DLD1 (cell line): ENCODE measurements around the gene PRLH.

ENCODE experiments used
- in situ Hi-C: cut with HindIII; loops from 2 replicates; pipeline ENCODE4 v1.10.0; 2017; ENCODE audit warnings: low sequenced_read_pairs

PRLH gene

DNA sequence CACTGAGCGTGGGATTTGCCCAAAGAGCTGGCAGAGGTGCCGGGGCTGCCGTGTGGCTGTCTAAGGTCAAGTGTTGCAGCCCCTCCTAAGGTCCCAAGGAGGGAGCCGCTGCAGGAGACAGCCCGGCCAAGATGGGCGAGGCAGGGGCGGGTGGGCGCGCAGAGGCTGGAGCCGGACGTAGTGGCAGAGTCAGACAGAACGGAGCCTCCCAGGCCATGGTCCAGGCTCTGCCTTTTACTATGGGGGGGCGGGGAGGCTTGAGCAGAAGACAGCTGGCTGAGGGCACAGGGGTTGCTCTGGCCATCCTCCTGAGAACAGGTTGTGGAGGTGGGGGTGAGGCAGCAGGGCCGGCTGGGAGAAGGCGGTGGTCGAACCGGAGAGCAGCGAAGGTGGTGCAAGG is 27.5 kb upstream of the PRLH start:
- in situ Hi-C loops, result no loop called here

DNA sequence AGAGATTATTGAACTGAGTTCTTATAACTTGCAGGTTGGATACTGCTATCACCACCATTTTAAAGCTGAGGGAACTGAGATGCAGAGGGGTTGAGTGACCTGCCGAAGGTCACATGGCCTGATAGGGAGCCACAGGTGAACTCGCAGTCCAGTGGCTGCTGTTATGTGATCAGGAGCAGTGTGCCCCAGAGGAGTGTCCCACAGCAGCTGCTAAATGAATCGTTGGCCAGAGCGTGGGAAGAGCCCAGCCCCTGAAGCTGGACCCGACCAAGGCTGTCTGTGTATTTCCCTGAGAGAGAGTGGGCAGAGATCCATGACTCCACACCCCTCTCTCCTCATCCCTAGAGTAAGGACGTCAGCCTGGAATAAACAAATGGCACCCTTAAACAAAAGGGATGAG is 26.7 kb upstream of the PRLH start:
- in situ Hi-C loops, result no loop called here

DNA sequence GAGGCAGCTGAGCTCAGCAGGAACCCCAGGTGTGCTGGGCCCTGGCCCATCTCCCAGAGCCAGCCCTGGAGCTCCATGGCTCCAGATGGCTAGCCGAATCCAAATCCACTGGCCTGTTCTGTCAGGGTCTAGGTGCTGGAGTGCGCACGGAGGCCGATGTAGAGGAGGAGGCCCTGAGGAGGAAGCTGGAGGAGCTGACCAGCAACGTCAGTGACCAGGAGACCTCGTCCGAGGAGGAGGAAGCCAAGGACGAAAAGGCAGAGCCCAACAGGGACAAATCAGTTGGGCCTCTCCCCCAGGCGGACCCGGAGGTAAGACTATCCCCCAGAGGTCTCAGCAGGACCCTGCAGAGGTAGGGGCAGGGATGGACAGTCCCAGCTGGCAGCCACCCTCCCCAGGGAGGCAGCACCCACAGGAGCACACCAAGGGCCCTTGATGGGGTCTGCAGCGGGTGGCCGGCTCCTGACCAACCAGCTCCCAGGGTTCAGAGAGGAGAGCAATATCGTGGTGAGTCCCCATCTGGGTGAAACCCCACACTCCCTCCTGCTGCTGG is 26.1 kb upstream of the PRLH start:
- in situ Hi-C loops, result no loop called here

DNA sequence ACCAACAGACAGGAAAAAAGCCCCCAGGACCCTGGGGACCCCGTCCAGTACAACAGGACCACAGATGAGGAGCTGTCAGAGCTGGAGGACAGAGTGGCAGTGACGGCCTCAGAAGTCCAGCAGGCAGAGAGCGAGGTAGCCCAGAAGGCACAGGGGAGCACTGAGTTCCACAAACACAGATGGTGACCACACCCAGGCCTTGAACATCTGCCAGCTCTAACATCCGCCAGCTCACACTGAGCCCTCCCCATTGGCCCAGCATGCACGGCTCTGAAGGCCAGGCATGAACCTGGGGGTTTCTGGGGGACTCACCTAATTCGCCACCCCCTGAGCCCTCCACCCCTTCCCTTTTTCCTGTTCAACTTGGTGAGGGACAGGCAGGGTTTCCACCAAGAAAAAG is 25.6 kb upstream of the PRLH start:
- in situ Hi-C loops, result no loop called here

DNA sequence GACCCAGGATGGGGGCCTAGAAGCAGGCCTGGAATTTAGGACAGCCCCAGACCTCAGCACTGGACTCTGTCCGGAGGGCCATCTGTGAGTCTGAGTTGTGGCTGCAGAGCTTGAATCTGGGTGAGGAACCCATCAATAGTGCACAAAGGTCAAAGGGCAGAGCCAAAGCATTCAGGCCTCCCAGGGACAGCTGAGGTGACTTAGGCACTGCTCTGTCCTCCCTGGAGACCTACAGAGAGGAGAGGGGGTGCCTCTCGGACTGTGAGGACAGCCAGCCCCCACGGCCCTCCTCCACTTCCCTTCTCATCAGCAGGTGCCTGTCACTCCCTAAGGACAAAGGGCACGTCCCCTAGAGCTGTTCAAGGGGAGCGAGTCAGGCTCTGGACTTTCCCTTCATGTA is 25.1 kb upstream of the PRLH start:
- in situ Hi-C loops, result no loop called here

DNA sequence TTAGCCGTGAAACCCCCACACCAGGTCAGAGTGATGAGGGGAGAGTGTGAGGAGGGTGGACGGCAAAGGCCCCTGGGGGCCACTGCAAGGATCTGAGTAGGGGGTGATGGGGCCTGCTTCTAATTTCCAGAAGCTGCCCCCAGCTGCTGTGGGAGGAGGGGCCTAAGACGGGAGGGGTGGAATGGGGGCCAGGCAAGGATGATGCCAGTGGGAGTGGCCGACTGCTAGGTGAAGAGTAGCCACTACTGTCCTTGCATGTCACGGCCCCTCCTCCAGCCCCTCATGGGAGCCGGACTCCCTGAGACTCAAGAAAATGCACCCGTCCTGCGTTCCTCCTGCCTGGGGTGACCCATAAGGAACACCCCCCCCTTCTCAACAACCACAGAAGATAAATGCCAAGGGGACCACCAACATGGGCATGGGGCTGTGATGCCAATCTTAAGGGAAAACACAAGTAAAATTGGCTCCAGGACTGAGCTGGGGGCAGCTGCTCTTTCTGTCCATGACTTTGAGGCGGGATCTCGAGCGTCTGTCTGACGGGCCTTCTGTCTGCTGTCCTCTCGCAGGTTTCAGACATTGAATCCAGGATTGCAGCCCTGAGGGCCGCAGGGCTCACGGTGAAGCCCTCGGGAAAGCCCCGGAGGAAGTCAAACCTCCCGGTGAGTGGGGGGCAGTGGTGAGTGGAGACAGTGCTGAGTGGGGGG is 24.2 kb upstream of the PRLH start:
- in situ Hi-C loops, result no loop called here

DNA sequence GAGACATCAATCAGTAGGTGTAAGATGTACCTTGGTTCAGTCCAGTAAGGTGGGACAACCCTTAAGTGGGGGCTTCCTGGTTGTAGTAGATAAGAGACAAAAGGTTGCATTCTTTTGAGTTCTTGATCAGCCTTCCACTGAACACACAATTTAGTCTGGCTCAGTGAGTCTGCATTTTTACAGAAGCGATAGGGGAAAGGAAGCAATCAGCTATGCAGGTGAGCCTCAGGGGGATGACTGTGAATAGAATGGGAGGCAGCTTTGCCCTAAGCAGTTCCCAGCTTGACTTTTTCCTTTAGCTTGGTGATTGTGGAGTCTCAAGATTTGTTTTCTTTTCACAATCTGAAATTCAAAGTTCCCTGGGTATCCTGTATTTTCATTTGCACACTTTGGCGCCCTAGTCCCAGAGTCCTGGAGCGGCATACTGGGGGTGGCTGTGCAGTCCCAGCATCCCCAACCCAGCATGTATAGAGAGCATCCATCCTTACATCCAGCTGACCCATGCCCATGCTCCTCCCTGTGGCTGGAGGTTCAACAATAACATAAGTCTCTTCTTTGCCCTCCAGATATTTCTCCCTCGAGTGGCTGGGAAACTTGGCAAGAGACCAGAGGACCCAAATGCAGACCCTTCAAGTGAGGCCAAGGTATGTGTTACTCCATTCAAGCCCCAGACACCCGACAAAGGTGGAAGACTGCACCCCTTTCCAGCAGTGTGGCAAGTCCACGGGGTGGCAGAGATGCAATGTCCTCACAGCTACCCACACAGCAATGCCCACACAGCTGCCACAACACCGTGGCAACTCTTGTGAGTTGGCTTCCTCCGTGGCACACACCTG is 20.1 kb upstream of the PRLH start:
- in situ Hi-C loops, result no loop called here

DNA sequence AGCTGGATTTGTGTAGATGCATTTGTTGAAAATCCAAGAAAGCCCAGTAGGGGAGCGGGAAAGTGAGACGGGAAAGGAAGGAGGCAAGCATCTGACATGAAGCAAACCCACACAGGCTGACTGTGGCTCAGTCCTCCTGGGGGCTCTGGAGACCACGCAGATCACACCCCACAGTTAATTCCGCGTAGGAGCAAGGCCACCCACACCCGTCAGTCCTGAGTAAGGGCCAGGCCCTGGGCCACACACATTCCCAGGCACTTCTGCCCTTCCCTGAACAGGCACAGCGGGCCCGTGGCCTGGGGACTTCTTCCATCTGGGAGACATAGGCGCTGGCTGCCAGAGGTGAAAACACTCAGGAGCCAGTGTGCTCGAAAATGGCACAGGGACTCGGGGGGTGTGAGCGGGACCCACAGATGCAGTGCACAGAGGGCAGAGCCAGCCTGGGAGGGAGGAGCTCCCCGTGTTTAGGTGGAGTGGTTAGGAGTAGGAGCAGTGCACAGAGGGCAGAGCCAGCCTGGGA is 19.4 kb upstream of the PRLH start:
- in situ Hi-C loops, result no loop called here

DNA sequence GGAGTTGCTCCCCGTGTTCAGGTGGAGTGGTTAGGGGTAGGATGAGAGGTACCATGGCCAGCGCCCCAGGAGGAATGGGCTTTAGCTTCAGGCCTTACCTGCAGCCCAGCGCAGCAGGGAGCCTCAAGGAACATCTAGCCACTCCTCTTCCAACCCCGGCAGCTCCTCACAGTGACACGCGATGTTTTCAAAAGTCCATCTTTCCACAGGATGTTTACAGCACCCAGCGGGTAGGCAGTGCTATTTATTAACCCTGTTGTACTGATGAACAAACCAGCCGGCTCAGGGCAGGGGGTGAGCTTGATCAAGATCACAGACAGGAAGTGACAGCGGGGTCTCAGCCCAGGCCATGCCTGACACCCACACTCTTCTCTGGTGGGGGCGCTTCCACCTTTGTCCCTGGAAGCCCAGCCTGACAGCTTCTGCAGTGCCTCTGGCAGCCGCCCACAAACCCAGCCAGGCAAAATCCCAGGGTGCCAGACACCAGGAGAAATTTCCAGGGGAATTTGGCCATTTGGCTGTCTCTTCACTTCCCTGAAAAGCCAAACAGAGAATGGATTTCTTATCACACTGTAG is 18.4 kb upstream of the PRLH start:
- in situ Hi-C loops, result no loop called here

DNA sequence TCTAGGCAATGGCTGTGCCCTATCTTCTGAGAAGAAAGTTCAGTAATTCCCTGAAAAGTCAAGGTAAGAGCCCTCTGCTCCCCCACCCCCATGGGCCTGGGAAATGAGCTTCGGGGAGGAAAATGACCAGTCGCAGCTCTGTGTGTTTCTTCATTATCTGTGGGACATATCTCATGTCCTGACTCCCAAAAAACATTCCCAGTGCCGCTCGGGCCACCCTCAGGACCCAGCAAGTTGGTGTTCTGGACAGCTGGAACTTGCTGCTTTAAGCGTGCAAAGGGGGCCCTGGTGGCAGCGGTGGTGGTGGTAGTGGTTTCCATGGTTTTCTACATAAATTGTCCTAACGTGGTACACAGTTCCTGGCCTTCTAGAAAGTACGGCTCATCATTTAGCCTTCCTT is 17.2 kb upstream of the PRLH start:
- in situ Hi-C loops, result no loop called here

DNA sequence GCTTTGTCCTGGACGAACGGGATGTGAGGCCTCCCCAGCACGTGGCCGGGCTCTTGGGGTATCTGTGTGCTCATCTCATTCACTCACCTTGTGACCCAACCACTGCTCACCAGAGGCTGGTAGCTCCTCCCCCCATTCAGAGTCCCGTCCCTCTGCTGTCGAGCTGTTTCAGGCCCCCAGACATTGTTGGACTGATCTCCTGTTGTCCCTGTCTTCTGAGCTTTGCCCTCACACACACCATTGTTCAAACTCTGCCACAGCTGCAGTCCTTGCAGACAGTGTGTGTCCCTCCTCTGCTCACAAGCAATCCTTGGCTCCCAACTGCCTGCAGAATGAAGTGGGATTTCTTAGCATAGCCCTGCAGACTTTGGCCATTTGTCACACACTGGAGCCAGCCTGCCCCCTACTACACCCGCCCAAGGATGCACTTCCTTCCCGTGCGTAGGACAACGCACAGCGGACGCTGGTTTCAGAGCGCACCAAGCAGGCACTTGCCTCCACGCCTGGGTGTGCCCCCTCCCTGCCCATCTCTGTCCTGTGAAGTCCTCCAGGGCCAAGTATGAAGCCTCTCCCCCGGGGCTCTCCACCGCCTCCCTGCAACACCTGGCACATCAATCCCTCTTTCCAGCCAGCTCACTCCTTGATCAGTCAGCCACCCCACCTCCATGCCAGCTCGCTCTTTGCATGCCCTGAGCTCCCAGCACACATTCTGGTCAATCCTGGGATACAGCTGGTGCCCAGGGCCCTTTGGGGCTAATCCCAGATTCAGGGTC is 16.5 kb upstream of the PRLH start:
- in situ Hi-C loops, result no loop called here

DNA sequence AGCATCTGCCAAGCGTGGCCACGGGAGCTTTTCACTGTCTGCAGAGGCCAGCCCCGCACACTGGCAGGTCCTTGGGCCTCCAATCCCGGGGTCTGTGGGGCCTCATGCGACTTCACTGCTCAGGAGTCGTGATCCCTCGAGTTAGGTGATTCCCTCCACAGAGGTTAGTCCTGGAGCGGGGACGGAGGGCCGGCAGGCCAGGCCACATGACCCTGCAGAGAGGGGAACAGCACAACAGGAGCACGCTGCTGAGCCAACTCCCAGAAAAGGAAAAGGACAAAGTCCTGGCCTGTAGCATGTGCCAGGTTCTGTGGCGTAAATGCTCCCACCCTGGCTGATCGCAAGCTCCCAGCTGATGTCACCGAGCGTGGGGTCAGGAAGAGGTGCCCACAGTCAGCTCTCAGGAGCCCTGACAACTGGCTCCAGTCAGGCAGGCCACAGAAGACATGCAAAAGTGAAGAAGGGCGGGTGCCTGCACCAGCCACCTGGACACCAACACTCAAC is 15.3 kb upstream of the PRLH start:
- in situ Hi-C loops, result no loop called here

DNA sequence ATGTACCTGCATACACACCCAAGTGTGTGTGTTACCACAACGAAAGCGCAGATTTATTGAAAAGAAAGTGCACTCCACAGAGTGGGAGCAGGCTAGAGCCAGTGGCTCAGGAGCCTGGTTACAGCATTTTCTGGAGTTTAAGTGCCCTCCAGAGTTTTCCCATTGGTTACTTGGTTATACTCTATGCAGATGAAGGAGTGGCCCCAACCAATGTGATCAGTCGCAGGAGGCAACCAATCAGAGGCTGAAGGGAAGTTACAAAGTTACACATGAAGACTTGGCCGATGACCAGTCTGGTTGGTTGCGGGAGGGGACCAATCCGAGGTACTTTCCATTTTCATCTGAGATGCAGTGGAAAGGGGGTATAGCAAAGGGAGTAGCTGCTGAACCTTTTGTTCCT is 13.5 kb upstream of the PRLH start:
- in situ Hi-C loops, result no loop called here

DNA sequence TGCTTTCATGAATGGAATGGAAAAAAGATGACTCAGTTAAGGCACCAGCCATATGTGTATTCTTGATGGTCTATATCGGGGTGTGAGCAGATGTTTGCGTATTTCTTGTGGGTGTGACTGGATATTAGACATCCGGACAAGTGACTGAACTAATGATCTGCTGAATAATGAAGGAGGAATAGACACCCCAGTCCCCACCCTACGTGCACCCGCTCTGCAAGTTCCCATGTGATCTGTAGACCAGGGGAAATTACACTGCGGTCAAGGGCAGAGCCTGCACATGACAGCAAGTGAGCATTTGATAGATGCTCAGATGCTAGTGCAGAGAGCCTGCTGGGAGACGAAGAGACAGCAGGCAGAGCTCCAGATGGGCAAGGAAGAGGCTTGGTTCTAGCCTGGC is 12.4 kb upstream of the PRLH start:
- in situ Hi-C loops, result no loop called here

DNA sequence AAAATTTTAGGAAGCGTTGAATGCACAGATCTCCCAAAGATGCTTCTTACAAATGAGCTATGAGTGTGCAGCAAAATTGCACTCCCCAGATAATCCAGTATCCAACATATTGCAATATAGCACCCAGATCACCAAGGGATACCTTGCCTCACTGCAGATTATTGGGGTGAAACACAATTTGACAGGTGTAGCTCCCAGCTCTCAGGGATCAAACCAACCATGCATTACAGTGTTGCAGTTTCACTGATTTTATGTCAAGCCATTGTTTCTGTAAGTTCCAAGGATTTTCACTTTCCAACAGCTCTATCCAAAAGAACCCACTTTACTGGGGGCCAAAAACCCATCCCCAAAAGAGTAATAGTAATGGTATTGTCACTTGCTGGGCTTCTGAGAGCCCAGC is 10.8 kb upstream of the PRLH start:
- in situ Hi-C loops, result no loop called here

DNA sequence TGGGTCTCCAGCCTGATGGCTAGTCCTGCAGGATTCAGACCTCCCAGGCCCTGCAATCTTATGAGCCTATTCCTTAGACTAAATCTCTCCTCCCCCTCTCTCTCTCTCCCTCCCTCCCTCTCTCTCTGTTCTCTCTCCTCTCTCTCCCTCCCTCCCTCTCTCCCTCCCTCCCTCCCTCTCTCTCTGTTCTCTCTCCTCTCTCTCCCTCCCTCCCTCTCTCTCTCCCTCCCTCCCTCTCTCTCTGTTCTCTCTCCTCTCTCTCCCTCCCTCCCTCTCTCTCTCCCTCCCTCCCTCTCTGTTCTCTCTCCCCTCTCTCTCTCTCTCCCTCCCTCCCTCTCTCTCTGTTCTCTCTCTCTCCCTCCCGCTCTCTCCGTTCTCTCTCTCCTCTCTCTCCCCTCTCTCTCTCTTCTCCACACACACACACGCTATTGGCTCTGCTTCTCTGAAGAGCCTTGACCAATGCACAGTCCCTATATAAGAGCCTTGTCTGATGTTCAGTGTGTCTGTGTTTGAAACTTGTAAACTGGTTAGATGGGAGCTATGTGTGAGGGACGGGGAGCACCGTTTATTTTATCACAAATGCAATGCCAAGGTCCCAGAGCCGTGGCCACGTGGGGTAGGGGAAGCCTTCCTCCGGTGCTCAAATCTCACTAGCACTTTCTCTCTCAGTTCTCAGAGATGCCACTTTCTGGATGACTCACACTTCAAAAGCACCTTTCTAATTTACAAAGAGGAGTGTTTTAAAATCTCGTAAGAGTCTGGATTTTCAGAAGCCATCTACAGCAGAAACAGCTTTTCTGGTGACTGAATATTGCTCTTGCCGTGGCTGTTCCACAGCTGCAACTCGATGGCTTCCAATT is 9.4 kb upstream of the PRLH start:
- in situ Hi-C loops, result no loop called here

DNA sequence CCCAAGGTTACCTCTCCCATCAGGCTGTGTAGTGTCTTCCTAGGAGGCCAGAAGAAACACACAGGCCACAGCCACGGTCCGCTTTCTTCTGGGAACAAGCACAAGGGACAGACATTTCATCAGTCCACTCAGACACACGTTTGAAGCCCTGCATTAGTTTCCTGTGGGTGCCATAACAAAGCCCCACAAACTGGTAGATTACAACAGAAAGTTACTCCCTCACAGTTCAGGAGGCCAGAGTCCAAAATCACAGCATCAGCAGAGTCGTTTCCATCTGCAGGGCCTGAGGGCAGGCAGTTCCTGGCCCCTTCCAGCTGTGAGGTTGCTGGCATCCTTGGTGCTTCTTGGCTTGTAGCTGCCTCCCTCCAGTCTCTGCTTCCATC is 8.8 kb upstream of the PRLH start:
- in situ Hi-C loops, result no loop called here

DNA sequence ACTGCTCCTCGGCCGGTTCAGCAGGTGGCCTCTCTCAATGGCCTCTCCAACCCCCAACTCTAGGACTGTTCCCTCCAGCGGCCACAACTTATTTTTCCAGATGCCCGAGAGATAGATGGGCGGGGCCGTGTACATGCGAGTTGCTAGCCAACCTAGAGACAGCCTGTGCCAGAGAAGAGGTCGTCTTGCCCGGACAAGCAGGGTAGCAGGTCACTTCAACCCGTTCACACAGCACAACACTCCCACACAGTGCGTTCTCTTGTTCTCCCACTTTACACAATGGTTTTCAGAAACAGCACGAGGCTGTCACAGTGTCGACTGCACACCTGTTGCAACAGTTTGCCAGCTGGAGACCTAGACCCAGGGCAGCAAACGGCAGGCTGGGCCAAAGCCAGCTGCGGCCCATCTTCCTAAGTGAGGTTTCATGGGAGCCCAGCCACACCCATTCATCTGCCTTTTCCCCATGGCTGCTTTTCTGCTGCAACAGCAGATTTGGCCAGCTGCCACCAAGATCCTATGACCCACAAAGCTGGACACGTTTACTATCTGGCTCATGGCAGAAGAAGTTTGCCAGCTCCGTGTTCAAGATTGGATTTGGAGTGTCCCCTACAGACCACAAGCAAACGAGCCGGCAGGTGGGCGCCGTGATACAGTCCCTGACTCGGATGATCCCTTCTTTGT is 7.3 kb upstream of the PRLH start:
- in situ Hi-C loops, result no loop called here

DNA sequence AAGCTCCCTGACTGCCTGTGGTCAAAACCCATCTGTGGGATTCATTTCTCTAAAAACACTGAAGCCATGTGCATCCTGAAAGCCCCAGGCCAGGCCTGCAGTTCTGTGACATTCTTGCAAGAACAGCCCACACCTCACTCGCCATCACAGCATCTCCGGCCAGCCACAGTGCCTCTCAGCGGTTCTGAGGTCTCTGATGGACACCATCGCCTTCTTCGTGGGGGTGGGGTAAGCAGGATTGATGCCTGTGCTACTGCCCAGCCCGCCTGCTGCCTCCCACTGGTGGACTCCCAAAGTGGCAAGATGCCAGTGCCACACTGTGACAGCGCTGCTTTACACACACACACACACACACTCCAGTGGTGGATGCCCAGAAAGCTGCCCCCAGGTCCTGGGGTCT is 5.2 kb upstream of the PRLH start:
- in situ Hi-C loops, result no loop called here
